Tibial artery (tissue), 4 donors: ENCODE data around the gene PAXX.
A peak's percentile ranks its signal among the peaks of the same experiment; 100 is the strongest.

ENCODE experiments used
- DNase-seq, 2 donors: peaks; one replicate each; pipeline ENCODE4 v3.0.0-alpha.2; 2019
- H3K27ac ChIP-seq, 2 donors: fragments of 200-600 bp; sonication (generic) in 1 of 2; 1 replicate in 1 of 2; 2 replicates in 1 of 2; pipeline ENCODE4 v1.5.1; 2018 to 2019; ENCODE audit warnings: mild to moderate bottlenecking in 1 of 2
- H3K27me3 ChIP-seq, 2 donors: fragments of 200-600 bp; sonication (generic) in 1 of 2; one replicate each; pipeline versions ENCODE4 v1.5.1 to v1.6.0; 2016 to 2019
- H3K36me3 ChIP-seq, 3 donors: fragments of 200-600 bp; sonication (generic) in 2 of 3; one replicate each; pipeline ENCODE4 v1.5.1; 2016 to 2019; ENCODE audit warnings: mild to moderate bottlenecking in 2 of 3
- H3K4me1 ChIP-seq, 4 donors: fragments of 200-600 bp; sonication (generic) in 2 of 4; 1 replicate in 3 of 4; 2 replicates in 1 of 4; pipeline ENCODE4 v1.5.1; 2016 to 2019
- H3K4me3 ChIP-seq, 2 donors: fragments of 200-600 bp; sonication (generic) in 1 of 2; 1 replicate in 1 of 2; 2 replicates in 1 of 2; pipeline ENCODE4 v1.5.1; 2018 to 2019; ENCODE audit warnings: mild to moderate bottlenecking in 2 of 2
- H3K9me3 ChIP-seq, 3 donors: fragments of 200-600 bp; sonication (generic) in 1 of 3; one replicate each; pipeline ENCODE4 v1.5.1; 2016 to 2019
- intact Hi-C: fragments of 100-400 bp; cut with DNase I; formaldehyde crosslinking; loops from one replicate; pipeline ENCODE4 v1.15.0; 2023; ENCODE audit warnings: low total_unique reads
- TF ChIP-seq, protein P1 (sequence below), 2 experiments: fragments of 200-600 bp in 1 of 2; fragments of 450-650 bp in 1 of 2; IDR thresholded peaks; one replicate each; pipeline ENCODE4 v1.5.1; 2017 to 2019; ENCODE audit warnings: antibody characterized with exemption in 2 of 2, mild to moderate bottlenecking in 1 of 2, moderate library complexity in 1 of 2

Gene PAXX

DNA sequence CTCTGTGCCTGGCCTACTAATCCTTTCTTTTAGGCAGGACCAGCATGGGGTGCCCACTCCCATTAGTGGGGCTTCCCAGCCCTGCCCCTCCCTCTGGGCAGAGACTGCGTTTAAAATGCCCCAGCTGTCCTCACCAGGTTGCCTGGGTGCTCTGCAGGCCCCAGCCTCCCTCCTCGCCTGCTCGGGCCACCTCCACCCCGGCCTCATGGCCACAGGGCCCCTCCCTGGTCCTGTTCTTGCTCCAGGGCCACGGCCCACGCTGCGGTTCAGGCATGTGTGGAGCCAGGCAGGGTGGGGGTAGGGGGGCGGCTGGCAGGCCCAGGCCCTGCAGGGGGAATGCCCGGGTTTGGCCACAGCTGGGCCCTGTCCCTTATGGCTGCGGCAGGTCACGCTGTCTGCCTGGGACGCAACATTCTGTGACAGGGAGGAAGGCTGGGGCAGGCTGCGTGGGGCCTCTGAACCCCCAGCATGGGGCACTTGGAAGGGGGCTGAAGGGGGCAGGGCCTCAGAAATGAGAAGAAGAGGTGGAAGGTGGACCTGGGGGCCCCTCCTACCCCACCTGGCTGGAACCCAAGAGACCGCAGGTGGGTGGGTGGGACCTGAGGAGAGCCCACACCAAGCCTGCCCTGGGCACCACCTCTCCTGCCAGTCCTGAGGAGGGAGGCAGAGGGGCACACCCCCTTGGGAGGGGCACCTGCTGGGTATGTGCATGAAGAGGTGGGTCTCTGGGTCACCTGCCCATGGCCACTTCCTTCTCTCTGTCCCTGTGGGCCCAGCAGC is 40.5 kb upstream of the PAXX start, which contains the start of gene LCN12:
TSS of gene LCN12 (plus strand) at position 733 of the 780 bp plus-strand sequence. CDS start 55 bp downstream, outside the sequence.
- Histone ChIP-seq H3K9me3 (no peaks in the 10 kb centered on the region), H3K27me3 (no peaks in the 10 kb centered on the region), H3K36me3 (no peaks in the 10 kb centered on the region), H3K4me3 (no peak within 1 kb of the TSS), H3K27ac (peak within 1 kb of the TSS in 1 of 2 donors; percentile 86), H3K4me1 (peaks cover 0 to 31% (median 25%) of the 10 kb centered on the region in 4 donors)
- intact Hi-C loops: loop anchor here (5.0 kb wide), 2 partner anchors 36 to 76 kb away; partner anchors contain the start of gene ABCA2
- no peak for DNase-seq
- TF ChIP-seq, protein P1, sequence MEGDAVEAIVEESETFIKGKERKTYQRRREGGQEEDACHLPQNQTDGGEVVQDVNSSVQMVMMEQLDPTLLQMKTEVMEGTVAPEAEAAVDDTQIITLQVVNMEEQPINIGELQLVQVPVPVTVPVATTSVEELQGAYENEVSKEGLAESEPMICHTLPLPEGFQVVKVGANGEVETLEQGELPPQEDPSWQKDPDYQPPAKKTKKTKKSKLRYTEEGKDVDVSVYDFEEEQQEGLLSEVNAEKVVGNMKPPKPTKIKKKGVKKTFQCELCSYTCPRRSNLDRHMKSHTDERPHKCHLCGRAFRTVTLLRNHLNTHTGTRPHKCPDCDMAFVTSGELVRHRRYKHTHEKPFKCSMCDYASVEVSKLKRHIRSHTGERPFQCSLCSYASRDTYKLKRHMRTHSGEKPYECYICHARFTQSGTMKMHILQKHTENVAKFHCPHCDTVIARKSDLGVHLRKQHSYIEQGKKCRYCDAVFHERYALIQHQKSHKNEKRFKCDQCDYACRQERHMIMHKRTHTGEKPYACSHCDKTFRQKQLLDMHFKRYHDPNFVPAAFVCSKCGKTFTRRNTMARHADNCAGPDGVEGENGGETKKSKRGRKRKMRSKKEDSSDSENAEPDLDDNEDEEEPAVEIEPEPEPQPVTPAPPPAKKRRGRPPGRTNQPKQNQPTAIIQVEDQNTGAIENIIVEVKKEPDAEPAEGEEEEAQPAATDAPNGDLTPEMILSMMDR (IDR thresholded peaks at IDR 0.05): no peak

DNA sequence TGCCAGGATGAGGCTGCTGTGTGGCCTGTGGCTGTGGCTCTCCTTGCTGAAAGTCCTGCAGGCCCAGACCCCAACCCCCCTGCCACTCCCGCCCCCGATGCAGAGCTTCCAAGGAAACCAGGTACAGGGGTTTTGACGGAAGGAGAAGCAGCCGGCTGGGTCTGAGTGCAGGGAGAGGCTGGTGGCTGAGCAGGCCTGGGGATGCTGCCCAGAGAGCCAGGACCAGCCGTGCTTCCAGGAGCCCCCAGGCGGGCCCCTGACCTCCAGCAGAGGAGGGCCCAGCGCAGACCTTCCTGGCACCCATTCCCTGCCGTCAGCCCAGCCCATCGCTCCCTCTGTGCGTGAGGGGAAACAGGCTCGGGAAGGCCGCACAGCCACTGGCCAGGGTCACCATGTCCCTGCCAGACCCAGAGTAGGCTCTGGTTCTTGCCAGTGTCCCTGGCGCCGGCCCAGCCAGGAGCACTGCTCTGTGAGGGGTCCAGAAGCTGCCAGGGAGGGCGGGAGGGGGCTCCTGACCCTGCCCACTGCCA is 39.8 kb upstream of the PAXX start:
- H3K4me1 ChIP-seq: peaks cover 0 to 24% (median 18%) of the 10 kb centered on the region in 4 donors
- H3K4me3 ChIP-seq: no peak overlapping the region
- TF ChIP-seq, protein P1 (IDR thresholded peaks at IDR 0.05): no peak
- H3K36me3 ChIP-seq: no peaks in the 10 kb centered on the region
- DNase-seq: no peak
- intact Hi-C loops: loop anchor here (5.0 kb wide), 2 partner anchors 35 to 75 kb away; partner anchors contain the start of gene ABCA2
- no peaks in the 10 kb centered on the region for H3K9me3 ChIP-seq
- H3K27ac ChIP-seq: no peak overlapping the region
- no peaks in the 10 kb centered on the region for H3K27me3 ChIP-seq

- intact Hi-C loops: loop anchor here (5.0 kb wide), 2 partner anchors 34 to 74 kb away; partner anchors contain the start of gene ABCA2
Observed at GRCh38 chr9:136952876-136953770, 39.1 kb upstream of the PAXX start.

DNA sequence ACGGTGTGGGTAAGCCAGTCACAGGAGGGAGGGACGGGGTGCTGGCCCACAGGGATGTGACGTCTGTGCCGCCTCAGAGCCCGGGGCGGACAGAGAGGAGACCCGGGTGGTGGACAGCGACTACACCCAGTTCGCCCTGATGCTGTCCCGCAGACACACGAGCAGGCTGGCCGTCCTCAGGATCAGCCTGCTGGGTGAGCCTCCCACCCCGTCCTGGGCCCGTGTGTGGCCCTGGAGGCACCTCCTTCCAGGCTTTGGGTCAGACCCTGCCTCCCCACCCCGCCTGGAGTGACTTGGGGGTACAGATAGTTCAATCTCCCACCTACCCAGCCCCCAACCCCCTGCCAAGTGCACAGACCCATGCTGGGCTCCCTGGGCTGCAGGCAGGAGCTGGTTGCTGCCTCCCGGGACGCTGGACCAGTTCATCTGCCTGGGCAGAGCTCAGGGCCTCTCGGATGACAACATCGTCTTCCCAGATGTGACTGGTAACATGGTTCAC is 38.4 kb upstream of the PAXX start:
- Histone ChIP-seq H3K27ac (no peak overlapping the region), H3K27me3 (no peaks in the 10 kb centered on the region), H3K9me3 (no peaks in the 10 kb centered on the region), H3K4me3 (no peak overlapping the region), H3K4me1 (peaks cover 0 to 16% (median 14%) of the 10 kb centered on the region in 4 donors), H3K36me3 (no peaks in the 10 kb centered on the region)
- no peak for DNase-seq
- intact Hi-C loops: loop anchor here (5.0 kb wide), 2 partner anchors 33 to 73 kb away; partner anchors contain the start of gene ABCA2
- TF ChIP-seq, protein P1 (IDR thresholded peaks at IDR 0.05): no peak

More at GRCh38 chr9:136952876-136953770, 39.1 kb upstream of the PAXX start:
- Histone ChIP-seq H3K36me3 (no peaks in the 10 kb centered on the region), H3K4me1 (peaks cover 0 to 17% (median 14%) of the 10 kb centered on the region in 4 donors), H3K27me3 (no peaks in the 10 kb centered on the region), H3K4me3 (no peak overlapping the region), H3K9me3 (no peaks in the 10 kb centered on the region), H3K27ac (no peak overlapping the region)
- DNase-seq: no peak
- TF ChIP-seq, protein P1 (IDR thresholded peaks at IDR 0.05): no peak
